Sigmoid colon (tissue), 4 donors: ENCODE measurements around the gene NPNT.

Source experiments
- POLR2A ChIP-seq, 2 donors: fragments of 450-650 bp; IDR thresholded peaks; one replicate each; pipeline ENCODE4 v1.6.1; 2016; ENCODE audit warnings: antibody characterized with exemption in 2 of 2, mild to moderate bottlenecking in 2 of 2, moderate library complexity in 2 of 2
- POLR2AphosphoS5 ChIP-seq, 4 donors: sonication (generic); formaldehyde crosslinking; IDR thresholded peaks; one replicate each; pipeline ENCODE4 v1.6.1; 2017; ENCODE audit warnings: antibody characterized with exemption in 4 of 4
- TF ChIP-seq, protein P1 (sequence below), 4 experiments: fragments of 450-650 bp in 3 of 4; fragments of 200-600 bp in 1 of 4; IDR thresholded peaks; one replicate each; pipeline ENCODE4 v1.5.1; 2016 to 2019; ENCODE audit warnings: antibody characterized with exemption in 4 of 4, mild to moderate bottlenecking in 3 of 4, moderate library complexity in 2 of 4

DNA sequence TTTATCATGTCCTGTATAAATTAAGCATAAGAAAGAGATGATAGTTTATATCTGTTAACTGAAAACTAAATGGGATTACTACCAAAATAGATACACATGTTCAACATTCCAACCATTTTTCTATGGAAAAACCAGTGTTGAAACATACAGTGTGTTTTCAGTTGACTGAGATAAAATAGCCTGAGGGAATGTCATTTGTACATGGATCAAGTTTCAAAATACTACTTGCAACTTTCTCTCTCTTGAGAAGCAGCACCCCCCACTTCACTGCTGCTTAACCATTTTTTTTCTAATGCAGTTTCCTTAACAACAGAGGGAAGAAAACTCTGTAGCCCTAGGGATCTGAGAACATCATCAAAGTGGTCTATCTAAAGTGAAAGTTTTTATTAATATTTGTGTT, 70.8 kb downstream of the NPNT start:
- TF ChIP-seq, protein P1, sequence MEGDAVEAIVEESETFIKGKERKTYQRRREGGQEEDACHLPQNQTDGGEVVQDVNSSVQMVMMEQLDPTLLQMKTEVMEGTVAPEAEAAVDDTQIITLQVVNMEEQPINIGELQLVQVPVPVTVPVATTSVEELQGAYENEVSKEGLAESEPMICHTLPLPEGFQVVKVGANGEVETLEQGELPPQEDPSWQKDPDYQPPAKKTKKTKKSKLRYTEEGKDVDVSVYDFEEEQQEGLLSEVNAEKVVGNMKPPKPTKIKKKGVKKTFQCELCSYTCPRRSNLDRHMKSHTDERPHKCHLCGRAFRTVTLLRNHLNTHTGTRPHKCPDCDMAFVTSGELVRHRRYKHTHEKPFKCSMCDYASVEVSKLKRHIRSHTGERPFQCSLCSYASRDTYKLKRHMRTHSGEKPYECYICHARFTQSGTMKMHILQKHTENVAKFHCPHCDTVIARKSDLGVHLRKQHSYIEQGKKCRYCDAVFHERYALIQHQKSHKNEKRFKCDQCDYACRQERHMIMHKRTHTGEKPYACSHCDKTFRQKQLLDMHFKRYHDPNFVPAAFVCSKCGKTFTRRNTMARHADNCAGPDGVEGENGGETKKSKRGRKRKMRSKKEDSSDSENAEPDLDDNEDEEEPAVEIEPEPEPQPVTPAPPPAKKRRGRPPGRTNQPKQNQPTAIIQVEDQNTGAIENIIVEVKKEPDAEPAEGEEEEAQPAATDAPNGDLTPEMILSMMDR (IDR thresholded peaks at IDR 0.05) = no peak
- TF ChIP-seq POLR2AphosphoS5 (IDR thresholded peaks at IDR 0.05) = no peak
- TF ChIP-seq POLR2A (IDR thresholded peaks at IDR 0.05) = no peak
